GM18867 (cell line): ENCODE measurements around the gene RBL2.
"Not testable (repeated sequence)": the region's sequence is repeated elsewhere in the genome, so short reads cannot be mapped to it uniquely, and the experiment has no call there.

Experiments
- ATAC-seq: cut with Tn5 transposase; IDR thresholded peaks from one replicate; pipeline ENCODE4 v1.9.1; 2021; ENCODE audit warnings: mild to moderate bottlenecking, moderate library complexity; ENCODE audit not compliant: unreplicated experiment

RBL2 gene, protein sequence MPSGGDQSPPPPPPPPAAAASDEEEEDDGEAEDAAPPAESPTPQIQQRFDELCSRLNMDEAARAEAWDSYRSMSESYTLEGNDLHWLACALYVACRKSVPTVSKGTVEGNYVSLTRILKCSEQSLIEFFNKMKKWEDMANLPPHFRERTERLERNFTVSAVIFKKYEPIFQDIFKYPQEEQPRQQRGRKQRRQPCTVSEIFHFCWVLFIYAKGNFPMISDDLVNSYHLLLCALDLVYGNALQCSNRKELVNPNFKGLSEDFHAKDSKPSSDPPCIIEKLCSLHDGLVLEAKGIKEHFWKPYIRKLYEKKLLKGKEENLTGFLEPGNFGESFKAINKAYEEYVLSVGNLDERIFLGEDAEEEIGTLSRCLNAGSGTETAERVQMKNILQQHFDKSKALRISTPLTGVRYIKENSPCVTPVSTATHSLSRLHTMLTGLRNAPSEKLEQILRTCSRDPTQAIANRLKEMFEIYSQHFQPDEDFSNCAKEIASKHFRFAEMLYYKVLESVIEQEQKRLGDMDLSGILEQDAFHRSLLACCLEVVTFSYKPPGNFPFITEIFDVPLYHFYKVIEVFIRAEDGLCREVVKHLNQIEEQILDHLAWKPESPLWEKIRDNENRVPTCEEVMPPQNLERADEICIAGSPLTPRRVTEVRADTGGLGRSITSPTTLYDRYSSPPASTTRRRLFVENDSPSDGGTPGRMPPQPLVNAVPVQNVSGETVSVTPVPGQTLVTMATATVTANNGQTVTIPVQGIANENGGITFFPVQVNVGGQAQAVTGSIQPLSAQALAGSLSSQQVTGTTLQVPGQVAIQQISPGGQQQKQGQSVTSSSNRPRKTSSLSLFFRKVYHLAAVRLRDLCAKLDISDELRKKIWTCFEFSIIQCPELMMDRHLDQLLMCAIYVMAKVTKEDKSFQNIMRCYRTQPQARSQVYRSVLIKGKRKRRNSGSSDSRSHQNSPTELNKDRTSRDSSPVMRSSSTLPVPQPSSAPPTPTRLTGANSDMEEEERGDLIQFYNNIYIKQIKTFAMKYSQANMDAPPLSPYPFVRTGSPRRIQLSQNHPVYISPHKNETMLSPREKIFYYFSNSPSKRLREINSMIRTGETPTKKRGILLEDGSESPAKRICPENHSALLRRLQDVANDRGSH

DNA sequence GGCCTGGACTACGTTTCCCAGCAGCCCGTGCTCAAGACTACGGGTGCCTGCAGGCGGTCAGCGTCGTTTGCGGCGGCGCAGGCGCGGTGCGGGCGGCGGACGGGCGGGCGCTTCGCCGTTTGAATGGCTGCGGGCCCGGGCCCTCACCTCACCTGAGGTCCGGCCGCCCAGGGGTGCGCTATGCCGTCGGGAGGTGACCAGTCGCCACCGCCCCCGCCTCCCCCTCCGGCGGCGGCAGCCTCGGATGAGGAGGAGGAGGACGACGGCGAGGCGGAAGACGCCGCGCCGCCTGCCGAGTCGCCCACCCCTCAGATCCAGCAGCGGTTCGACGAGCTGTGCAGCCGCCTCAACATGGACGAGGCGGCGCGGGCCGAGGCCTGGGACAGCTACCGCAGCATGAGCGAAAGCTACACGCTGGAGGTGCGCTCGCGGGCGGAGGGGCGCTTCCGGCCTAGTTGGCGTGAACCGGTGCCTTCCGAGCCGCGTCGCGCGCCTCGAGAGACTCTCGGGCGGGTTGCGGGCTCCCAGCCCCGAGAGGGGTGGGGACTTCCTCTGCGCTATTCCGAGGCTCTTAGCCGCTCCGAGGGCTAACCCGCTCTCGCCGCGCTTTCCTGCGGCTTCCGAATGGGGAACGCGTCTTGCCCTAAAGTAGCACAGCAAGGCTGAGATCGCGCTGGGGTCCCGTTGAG lies at the start of gene RBL2:
Gene RBL2, plus strand, starts transcription at position 95 of the 689 bp plus-strand sequence. Its CDS starts 86 bp downstream, at position 181.
- ATAC-seq: peak; percentile 78

- not testable (repeated sequence) for ATAC-seq
Measured at GRCh38 chr16:53384610-53385009, 49.7 kb upstream of the RBL2 start.

DNA sequence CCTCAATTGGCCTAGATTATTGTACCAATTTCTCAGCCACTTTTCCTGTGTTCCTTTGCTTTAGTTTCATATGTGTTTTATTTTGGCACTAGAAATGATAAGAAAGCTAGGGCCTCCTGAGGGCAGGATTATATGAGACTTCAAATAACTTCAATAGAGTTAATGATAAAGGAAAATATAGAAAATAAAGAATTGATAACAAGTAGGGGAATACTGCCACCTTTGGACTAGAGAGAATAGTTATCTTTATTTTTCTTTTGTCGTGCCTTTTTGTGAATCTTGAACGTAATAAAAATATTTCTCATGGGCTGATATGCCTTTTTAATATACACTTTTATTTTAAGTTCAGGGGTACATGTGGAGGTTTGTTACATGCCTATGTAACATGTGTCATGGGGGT lies 29.3 kb upstream of the RBL2 start:
- ATAC-seq: no peak

DNA sequence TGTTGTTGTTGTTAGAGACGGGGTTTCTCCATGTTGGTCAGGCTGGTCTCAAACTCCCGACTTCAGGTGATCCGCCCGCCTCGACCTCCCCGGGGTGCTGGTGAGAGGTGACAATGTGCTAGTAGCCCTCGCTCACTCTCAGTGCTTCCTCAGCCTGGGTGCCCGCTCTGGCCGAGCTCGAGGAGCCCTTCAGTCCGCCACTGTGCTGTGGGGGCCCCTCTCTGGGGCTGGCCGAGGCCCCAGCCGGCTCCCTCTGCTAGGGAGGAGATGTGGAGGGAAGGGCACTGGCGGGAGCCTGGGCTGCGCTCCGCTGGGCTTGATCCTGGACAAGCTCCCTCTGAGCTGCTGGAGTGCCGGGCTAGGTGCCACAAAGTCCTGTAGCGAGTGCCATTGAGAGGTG lies 21.7 kb upstream of the RBL2 start:
- ATAC-seq: no peak

- ATAC-seq: no peak
Measured at GRCh38 chr16:53413864-53414263, 20.4 kb upstream of the RBL2 start.

GRCh38 chr16:53414381-53414780 lies 19.9 kb upstream of the RBL2 start:
- ATAC-seq: no peak

- ATAC-seq: no peak
Measured at GRCh38 chr16:53415504-53415903, 18.8 kb upstream of the RBL2 start.

DNA sequence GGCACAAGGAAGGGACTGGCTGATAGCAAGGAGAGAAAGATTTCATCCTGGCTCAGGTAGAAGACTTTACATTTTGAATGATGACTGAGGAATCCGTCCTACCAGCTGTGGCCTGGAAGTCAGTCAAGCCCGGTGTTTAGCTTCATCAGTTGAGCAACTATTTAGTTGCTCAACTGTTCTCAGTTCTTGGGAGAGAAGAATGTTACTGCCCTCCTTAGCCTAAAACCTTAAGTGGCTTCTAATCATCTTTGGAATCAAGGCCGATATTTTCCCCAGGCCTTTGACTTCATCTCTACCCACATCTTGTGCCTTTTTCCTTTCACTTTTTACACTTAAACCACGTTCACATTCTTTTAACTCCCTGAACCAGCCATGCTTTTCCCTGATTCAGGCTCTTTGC lies 17.3 kb upstream of the RBL2 start:
- ATAC-seq: no peak

DNA sequence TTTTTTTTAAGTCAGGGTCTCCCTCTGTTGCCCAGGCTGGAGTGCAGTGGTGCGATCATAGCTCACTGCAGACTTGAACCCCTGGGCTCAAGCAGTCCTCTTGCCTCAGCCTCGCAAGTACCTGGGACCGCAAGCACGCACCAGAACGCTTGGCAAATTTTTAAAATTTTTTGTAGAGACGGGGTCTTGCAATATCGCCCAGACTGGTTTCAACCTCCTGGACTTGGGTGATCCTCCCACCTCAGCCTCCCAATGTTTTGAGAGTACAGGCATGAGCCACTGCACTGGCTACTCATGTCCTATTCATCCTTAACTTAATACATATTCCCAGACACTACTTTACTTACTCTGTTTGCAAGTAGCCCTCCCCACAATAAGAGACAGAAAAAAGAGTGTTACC lies 16.3 kb upstream of the RBL2 start:
- ATAC-seq: no peak

DNA sequence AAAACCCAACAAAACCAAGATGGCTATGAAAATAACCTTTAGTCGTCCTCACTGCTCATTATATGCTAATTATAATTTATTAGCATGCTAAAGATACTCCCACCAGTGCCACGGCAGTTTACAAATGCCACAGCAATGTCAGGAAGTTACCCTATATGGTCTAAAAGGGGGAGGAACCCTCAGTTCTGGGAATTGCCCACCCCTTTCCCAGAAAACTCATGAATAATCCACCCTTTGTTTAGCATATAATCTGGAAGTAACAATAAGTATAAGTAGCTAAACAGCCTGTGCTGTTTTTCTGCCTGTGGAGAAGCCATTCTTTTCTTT lies 14.9 kb upstream of the RBL2 start:
- ATAC-seq: not testable (repeated sequence)

DNA sequence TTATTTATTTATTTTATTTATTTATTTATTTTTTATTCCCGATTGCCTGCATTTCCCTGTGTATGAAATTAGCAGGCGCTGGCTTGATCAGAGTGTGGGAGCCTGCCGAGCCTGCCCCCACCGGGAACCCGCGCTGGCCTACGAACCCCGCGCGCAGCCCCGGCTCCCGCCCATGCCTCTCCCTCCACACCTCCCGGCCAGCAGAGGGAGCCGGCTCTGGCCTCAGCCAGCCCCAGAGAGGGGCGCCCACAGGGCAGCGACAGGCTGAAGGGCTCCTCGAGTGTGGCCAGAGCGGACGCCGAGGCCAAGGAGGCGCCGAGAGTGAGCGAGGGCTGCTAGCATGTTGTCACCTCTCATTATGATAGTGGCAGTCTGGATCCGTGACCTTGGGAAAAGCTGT lies 13.0 kb upstream of the RBL2 start:
- ATAC-seq: no peak

GRCh38 chr16:53423968-53424367 lies 10.3 kb upstream of the RBL2 start:
- ATAC-seq: not testable (repeated sequence)

DNA sequence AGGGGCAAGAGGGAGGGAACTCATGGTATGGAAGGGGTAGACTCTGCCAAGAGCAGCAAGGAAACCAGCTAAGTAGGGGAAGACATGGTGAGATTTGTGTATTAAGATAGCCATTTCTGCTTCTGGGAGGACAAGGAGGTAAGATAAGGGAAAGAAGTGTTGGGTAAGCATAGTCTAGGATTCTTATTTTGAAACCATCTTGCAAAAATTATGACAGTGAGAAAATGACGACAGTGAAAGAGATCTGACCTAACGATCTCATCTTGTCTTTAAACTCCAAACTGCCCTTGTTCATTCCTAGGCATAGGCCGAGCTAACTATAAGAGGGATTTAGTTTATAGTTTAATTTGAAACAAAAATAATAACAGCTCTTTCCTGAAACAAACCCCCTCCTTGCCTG lies 5.6 kb upstream of the RBL2 start:
- ATAC-seq: no peak

DNA sequence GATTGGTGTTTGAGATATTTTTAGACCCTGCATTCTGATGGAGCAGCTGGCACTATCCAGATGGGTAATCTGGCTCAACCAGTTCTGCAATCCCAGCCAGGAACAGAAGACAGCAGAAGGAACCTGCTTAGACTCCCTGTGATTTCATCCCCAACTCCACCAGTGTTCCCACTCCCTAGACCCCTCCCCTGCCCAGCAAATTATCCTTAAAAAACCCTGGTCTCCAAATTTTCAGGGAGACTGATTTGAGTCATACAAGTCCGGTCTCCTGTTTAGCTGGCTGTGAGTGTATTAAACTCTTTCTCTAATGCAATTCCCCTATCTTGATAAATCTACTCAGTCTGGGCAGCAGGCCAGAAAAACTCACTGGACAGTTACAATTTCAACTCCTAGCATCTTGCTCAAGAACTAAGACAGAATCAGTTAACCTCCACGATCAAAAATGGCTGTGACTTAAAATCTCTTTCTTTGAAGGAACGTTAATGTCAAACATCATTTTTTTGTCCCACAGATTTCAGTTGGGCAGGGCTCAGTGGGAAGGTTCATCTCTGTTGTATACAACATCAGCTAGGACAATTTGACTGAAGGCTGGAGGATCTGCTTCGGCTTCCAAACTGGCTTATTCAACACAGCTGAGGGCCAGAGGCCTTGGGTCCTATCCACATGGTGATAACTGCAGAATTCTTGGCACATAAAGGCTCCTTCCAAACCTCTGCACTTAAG lies 4.9 kb upstream of the RBL2 start:
- ATAC-seq: no peak

GRCh38 chr16:53430363-53430762 lies 3.9 kb upstream of the RBL2 start:
- no peak for ATAC-seq

- ATAC-seq: no peak
Measured at GRCh38 chr16:53433509-53433908, 762 bp upstream of the RBL2 start.

DNA sequence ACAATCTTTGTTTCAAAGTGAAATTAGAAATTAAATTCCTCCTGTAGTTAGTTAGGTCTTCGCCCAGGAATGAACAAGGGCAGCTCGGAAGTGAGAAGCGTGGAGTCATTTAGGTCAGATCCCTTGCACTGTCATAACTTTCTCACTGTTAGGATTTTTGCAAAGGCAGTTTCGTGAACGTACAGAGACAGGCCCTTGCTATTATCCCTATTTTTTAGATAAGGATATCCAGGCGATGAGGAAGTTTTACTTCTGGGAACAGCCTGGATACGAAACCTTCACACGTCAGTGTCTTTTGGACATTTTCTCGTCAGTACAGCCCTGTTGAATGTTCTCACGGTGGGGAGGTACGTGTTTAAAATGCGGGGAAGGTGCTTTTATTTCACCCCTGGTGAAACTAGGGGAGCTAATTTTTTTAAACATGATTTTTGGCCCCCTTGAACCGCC lies 318 bp upstream of the RBL2 start:
- no peak for ATAC-seq

GRCh38 chr16:53435066-53435688 lies 906 bp downstream of the RBL2 start:
- peak; percentile 91 for ATAC-seq

GRCh38 chr16:53440125-53440524 lies 5.9 kb downstream of the RBL2 start:
- ATAC-seq: no peak

DNA sequence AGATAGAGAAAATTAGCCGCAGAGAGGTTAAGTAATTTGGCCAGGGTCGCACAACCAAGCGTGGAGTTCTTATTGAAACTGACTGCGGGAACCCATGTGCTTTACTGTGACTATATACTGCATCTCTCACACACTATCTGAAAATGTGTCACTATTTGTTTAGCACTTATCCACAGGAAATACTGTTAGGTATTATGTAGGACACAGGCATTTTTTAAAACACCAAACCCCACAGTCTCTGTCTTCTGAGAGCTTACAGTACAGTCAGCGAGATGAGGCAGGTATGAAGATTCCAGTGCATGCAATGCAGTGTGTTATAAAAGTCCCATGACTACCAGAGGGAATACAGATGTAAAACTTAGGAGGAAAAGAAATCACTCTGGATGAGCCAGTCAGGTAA lies 11.3 kb downstream of the RBL2 start:
- ATAC-seq: no peak
